Measurements from ENCODE around the gene IL22RA1.

GRCh38 chr1:24093732-24094131 lies 49.2 kb downstream of the IL22RA1 start:
- TF ChIP-seq POLR2AphosphoS5 (IDR thresholded peaks at IDR 0.05; ENCODE audit: borderline replicate concordance, low read depth, low read length) (no peak), EZH2 (IDR thresholded peaks at IDR 0.05) (no peak), FOXP2 (optimal IDR thresholded peaks at IDR 0.05; ENCODE audit: control extremely low read depth, extremely low read length, insufficient read depth) (no peak)

Data from SK-N-MC (cell line).